K562 (cell line): Measurements from ENCODE around the gene BAIAP3. TPM values are rescaled to one million over a fixed set of nuclear protein-coding genes. Genes with fewer than 3 reads are reported as not detected.
A peak's percentile ranks its signal among the peaks of the same experiment; 100 is the strongest.

Experiments used
- ARID2 ChIP-seq: fragments of 450-650 bp; IDR thresholded peaks from 2 replicates; pipeline ENCODE4 v1.6.1; 2017; ENCODE audit warnings: antibody characterized with exemption, mild to moderate bottlenecking
- ARNT ChIP-seq, 2 experiments: fragments of 450-650 bp; IDR thresholded peaks; 2 replicates each; pipeline ENCODE4 v1.6.1; 2016; ENCODE audit warnings: mild to moderate bottlenecking in 1 of 2
- ATF7 ChIP-seq: fragments of 450-650 bp; IDR thresholded peaks from 2 replicates; pipeline ENCODE4 v1.7.1; 2014; ENCODE audit warnings: mild to moderate bottlenecking, moderate library complexity
- BCL6 ChIP-seq: fragments of 250-450 bp; sonication (Bioruptor Pico); IDR thresholded peaks from 2 replicates; pipeline ENCODE4 v1.4.0; 2020
- GTF2F1 ChIP-seq: IDR thresholded peaks from 2 replicates; pipeline ENCODE4 v1.6.1; 2011; ENCODE audit warnings: low read depth, low read length, improper control_type of control experiment
- HSF4 ChIP-seq: fragments of 250-450 bp; sonication (Bioruptor Pico); IDR thresholded peaks from 2 replicates; pipeline ENCODE4 v2.1.2; 2022; ENCODE audit warnings: mild to moderate bottlenecking, moderate library complexity, borderline replicate concordance
- JUN ChIP-seq, 2 experiments: sonication (generic) in 1 of 2; formaldehyde crosslinking in 1 of 2; IDR thresholded peaks; 2 replicates each; pipeline versions ENCODE4 v1.6.1 to v1.8.0; 2012 to 2022; ENCODE audit warnings: borderline replicate concordance in 2 of 2, mild to moderate bottlenecking in 2 of 2, improper control_type of control experiment in 1 of 2, low read depth in 1 of 2, low read length in 1 of 2, missing genetic modification reagents in 1 of 2
- MAFF ChIP-seq: IDR thresholded peaks from 2 replicates; pipeline ENCODE4 v1.6.1; 2012; ENCODE audit warnings: low read length, improper control_type of control experiment
- PREB ChIP-seq: sonication (generic); formaldehyde crosslinking; IDR thresholded peaks from 2 replicates; pipeline ENCODE4 v1.8.1; 2023; ENCODE audit warnings: mild to moderate bottlenecking, missing genetic modification reagents
- RBM15 ChIP-seq: fragments of 200-400 bp; formaldehyde crosslinking; IDR thresholded peaks from 2 replicates; pipeline ENCODE4 v1.6.1; 2018; ENCODE audit warnings: mild to moderate bottlenecking, low read length, moderate library complexity; ENCODE audit not compliant: insufficient read depth
- RHOXF2B ChIP-seq: fragments of 250-450 bp; sonication (Bioruptor Pico); conservative IDR thresholded peaks from 2 replicates; pipeline ENCODE4 v1.5.1; 2021
- SMAD1 ChIP-seq: fragments of 150-350 bp; IDR thresholded peaks from 2 replicates; pipeline ENCODE4 v1.6.1; 2014; ENCODE audit warnings: low read length, low read depth; ENCODE audit not compliant: partially characterized antibody
- STAT6 ChIP-seq: sonication (generic); formaldehyde crosslinking; IDR thresholded peaks from 2 replicates; pipeline ENCODE4 v1.8.1; 2023; ENCODE audit warnings: mild to moderate bottlenecking, missing genetic modification reagents
- TAF15 ChIP-seq: fragments of 200-400 bp; formaldehyde crosslinking; IDR thresholded peaks from 2 replicates; pipeline ENCODE4 v1.6.1; 2017; ENCODE audit warnings: mild to moderate bottlenecking, low read depth, low read length, moderate library complexity
- TEAD4 ChIP-seq, 2 experiments: sonication (generic) in 1 of 2; formaldehyde crosslinking in 1 of 2; IDR thresholded peaks; 2 replicates each; pipeline versions ENCODE4 v1.6.1 to v1.8.0; 2012 to 2022; ENCODE audit warnings: borderline replicate concordance in 1 of 2, inconsistent platforms in 1 of 2, low read length in 1 of 2, mild to moderate bottlenecking in 1 of 2, missing genetic modification reagents in 1 of 2
- VEZF1 ChIP-seq: fragments of 200-800 bp; sonication (Bioruptor generic); IDR thresholded peaks from 2 replicates; pipeline ENCODE4 v1.6.1; 2017; ENCODE audit warnings: missing genetic modification characterization, missing compliant biosample characterization
- ZEB2 ChIP-seq: fragments of 450-650 bp; IDR thresholded peaks from 2 replicates; pipeline ENCODE4 v1.6.1; 2016
- ZKSCAN1 ChIP-seq: fragments of 150-350 bp; IDR thresholded peaks from 2 replicates; pipeline ENCODE4 v1.6.1; 2016; ENCODE audit warnings: low read depth, low read length
- ZKSCAN3 ChIP-seq: fragments of 250-450 bp; sonication (Bioruptor Pico); IDR thresholded peaks from 2 replicates; pipeline ENCODE4 v1.4.0; 2020
- ZNF239 ChIP-seq: fragments of 250-450 bp; sonication (Bioruptor Pico); IDR thresholded peaks from 2 replicates; pipeline ENCODE4 v1.4.0; 2020; ENCODE audit warnings: mild to moderate bottlenecking
- ZNF324 ChIP-seq: fragments of 250-450 bp; sonication (Bioruptor Pico); IDR thresholded peaks from 2 replicates; pipeline ENCODE4 v1.4.0; 2020; ENCODE audit warnings: mild to moderate bottlenecking
- polyA plus RNA-seq, 8 experiments: library from polyadenylated mRNA; depleted of rRNA in 4 of 8; stranded (reverse) in 5 of 8; unstranded in 3 of 8; fragments of >200 nt; fragmentation: Nextera tagmentation in 2 of 8; fragmentation: Illumina TruSeq in 1 of 8; extraction: Ambion mirVana in 2 of 8; extraction: Trizol in 1 of 8; gene quantifications; 2 replicates each; pipeline versions ENCODE4 v1.2.1 to v1.2.3, GENCODE V29; 2011 to 2014; ENCODE audit warnings: inconsistent platforms in 1 of 8, missing spikeins in 1 of 8
- total RNA-seq, 7 experiments: library from RNA; depleted of rRNA in 6 of 7; stranded (reverse); fragments of >200 nt in 6 of 7; fragmentation: Illumina TruSeq in 2 of 7; extraction: Trizol in 2 of 7; gene quantifications; 2 replicates each; pipeline versions ENCODE4 v1.2.1 to v1.2.3, GENCODE V29; 2011 to 2021; ENCODE audit warnings: low replicate concordance in 1 of 7

Gene BAIAP3
- total and polyA plus RNA-seq, 9 of the 15 experiments (the other 6 are each of a cell fraction or from before 2014, with no cell fraction given), result 0.03 to 4.5 (median 0.57) TPM; not detected in 1

- TF ChIP-seq STAT6, result no peak
- peak; percentile 98 for TF ChIP-seq BCL6
- TF ChIP-seq ATF7, result peak; percentile 22; the same call in 1 of the 2 replicates
- TF ChIP-seq MAFF, result no peak
- no peak for TF ChIP-seq TEAD4 (IDR thresholded peaks at IDR 0.05; ENCODE audit: low read length)
- TF ChIP-seq TEAD4 (CRISPR knock-in tag; IDR thresholded peaks at IDR 0.05; ENCODE audit: borderline replicate concordance), result no peak
- peak; percentile 87 for TF ChIP-seq VEZF1 (CRISPR knock-in tag)
- TF ChIP-seq SMAD1, result no peak
- peak; percentile 96 for TF ChIP-seq RHOXF2B (CRISPR knock-in tag)
- peak; percentile 94 for TF ChIP-seq ZNF239 (CRISPR knock-in tag)
- TF ChIP-seq ZEB2, result no peak
- TF ChIP-seq ARNT (IDR thresholded peaks at IDR 0.05), result no peak
- TF ChIP-seq GTF2F1, result no peak
- no peak for TF ChIP-seq ZKSCAN1
- no peak for TF ChIP-seq ARID2
- no peak for TF ChIP-seq RBM15
- no peak for TF ChIP-seq JUN (IDR thresholded peaks at IDR 0.05; ENCODE audit: borderline replicate concordance, low read depth, low read length)
- no peak for TF ChIP-seq JUN (CRISPR knock-in tag; IDR thresholded peaks at IDR 0.05; ENCODE audit: borderline replicate concordance)
- TF ChIP-seq HSF4 (CRISPR knock-in tag), result peak; percentile 98
- TF ChIP-seq PREB (CRISPR knock-in tag), result no peak
- no peak for TF ChIP-seq TAF15
- peak; percentile 74 for TF ChIP-seq ZKSCAN3
- peak; percentile 90 for TF ChIP-seq ZNF324
Measured at GRCh38 chr16:1293921-1294656, 39.4 kb upstream of the BAIAP3 start (continued).
